B cell (primary cell): ENCODE data around the gene TRPC6. TPM values are rescaled to one million over a fixed set of nuclear protein-coding genes. Genes with fewer than 3 reads are reported as not detected.

Source experiments
- ATAC-seq: fragments of 200-7000 bp; cut with Tn5 transposase; one replicate; pipeline ENCODE4 v1.10.0; 2021; ENCODE audit warnings: low read depth, mild to moderate bottlenecking, moderate number of reproducible peaks, moderate library complexity
- CTCF ChIA-PET: fragments of 350-600 bp; sonication (Branson Sonifier 250); formaldehyde crosslinking; loops from one replicate; lab custom pipeline; 2021; ENCODE audit warnings: antibody characterized with exemption, inconsistent platforms; lab: Charles Lee
- POLR2A ChIA-PET: fragments of 350-600 bp; sonication (Branson Sonifier 250); formaldehyde crosslinking; loops from one replicate; lab custom pipeline; 2021; ENCODE audit warnings: antibody characterized with exemption; lab: Charles Lee
- DNase-seq: peaks from one replicate; pipeline ENCODE4 v3.0.0; 2013
- H2AFZ ChIP-seq: 2 replicates; pipeline ENCODE4 v1.6.1; 2012; ENCODE audit warnings: mild to moderate bottlenecking, low read depth, low read length; ENCODE audit not compliant: insufficient read depth, poor library complexity, severe bottlenecking
- H3K27ac ChIP-seq, 2 donors: 1 replicate in 1 of 2; 2 replicates in 1 of 2; pipeline ENCODE4 v1.5.1; 2012 to 2013; ENCODE audit warnings: low read length in 2 of 2, mild to moderate bottlenecking in 2 of 2, moderate library complexity in 1 of 2
- H3K27me3 ChIP-seq, 4 experiments: fragments of 200-600 bp in 1 of 4; sonication (generic) in 1 of 4; replicated peaks in 1 of 4; 1 replicate in 2 of 4; 2 replicates in 2 of 4; pipeline versions ENCODE4 v1.6.1 to v1.7.0; 2013 to 2016; ENCODE audit warnings: low read length in 3 of 4, mild to moderate bottlenecking in 2 of 4, mixed read lengths in 1 of 4, moderate library complexity in 1 of 4; ENCODE audit not compliant: insufficient read depth in 4 of 4, control insufficient read depth in 3 of 4; ENCODE audit errors: control extremely low read depth in 1 of 4
- H3K36me3 ChIP-seq, 2 experiments: replicated peaks in 1 of 2; 1 replicate in 1 of 2; 2 replicates in 1 of 2; pipeline versions ENCODE4 v1.6.1 to v1.7.1; 2013; ENCODE audit warnings: low read length in 1 of 2; ENCODE audit not compliant: insufficient read depth in 2 of 2, control insufficient read depth in 1 of 2; ENCODE audit errors: control extremely low read depth in 1 of 2, extremely low read depth in 1 of 2
- H3K4me1 ChIP-seq, 2 donors: fragments of 200-600 bp in 1 of 2; sonication (generic) in 1 of 2; 1 replicate in 1 of 2; 2 replicates in 1 of 2; pipeline versions ENCODE4 v1.5.1 to v1.6.1; 2013 to 2017; ENCODE audit warnings: low read length in 2 of 2; ENCODE audit not compliant: control insufficient read depth in 2 of 2, insufficient read depth in 2 of 2
- H3K4me2 ChIP-seq: replicated peaks from 2 replicates; pipeline ENCODE3; 2012; ENCODE audit warnings: mild to moderate bottlenecking, low read depth, low read length; ENCODE audit not compliant: poor library complexity, severe bottlenecking
- H3K4me3 ChIP-seq, 5 experiments: fragments of 200-600 bp in 1 of 5; sonication (generic) in 1 of 5; 1 replicate in 3 of 5; 2 replicates in 2 of 5; pipeline versions ENCODE4 v1.5.1 to v1.7.0; 2011 to 2016; ENCODE audit warnings: low read length in 4 of 5, mild to moderate bottlenecking in 4 of 5, low read depth in 2 of 5, control low read depth in 1 of 5, moderate library complexity in 1 of 5; ENCODE audit not compliant: insufficient read depth in 1 of 5; ENCODE audit errors: control extremely low read depth in 1 of 5, extremely low read depth in 1 of 5
- H3K79me2 ChIP-seq: fragments of 200-600 bp; sonication (generic); one replicate; pipeline ENCODE4 v1.6.0; 2016; ENCODE audit warnings: low read length; ENCODE audit not compliant: control insufficient read depth, insufficient read depth
- H3K9ac ChIP-seq: fragments of 200-600 bp; sonication (generic); 2 replicates; pipeline ENCODE4 v1.6.1; 2017; ENCODE audit warnings: mild to moderate bottlenecking, low read length, moderate library complexity
- H3K9me3 ChIP-seq, 3 donors: one replicate each; pipeline versions ENCODE4 v1.6.1 to v1.7.1; 2013; ENCODE audit warnings: low read length in 2 of 3; ENCODE audit not compliant: control insufficient read depth in 2 of 3, insufficient read depth in 1 of 3; ENCODE audit errors: control extremely low read depth in 1 of 3
- H4K20me1 ChIP-seq: 2 replicates; pipeline ENCODE4 v1.6.0; 2012; ENCODE audit warnings: mild to moderate bottlenecking, low read length; ENCODE audit not compliant: insufficient read depth, control insufficient read depth, poor library complexity, severe bottlenecking
- H3K27ac Mint-ChIP-seq: one replicate; pipeline ENCODE4 v1.8.0; 2021; ENCODE audit warnings: mixed read lengths
- H3K27me3 Mint-ChIP-seq: one replicate; pipeline ENCODE4 v1.8.0; 2021; ENCODE audit warnings: mixed read lengths
- H3K4me1 Mint-ChIP-seq: one replicate; pipeline ENCODE4 v1.8.0; 2021; ENCODE audit warnings: mixed read lengths
- H3K4me3 Mint-ChIP-seq: one replicate; pipeline ENCODE4 v1.8.0; 2021; ENCODE audit warnings: mixed read lengths
- H3K9me3 Mint-ChIP-seq: one replicate; pipeline ENCODE4 v1.8.0; 2022; ENCODE audit warnings: mixed read lengths; ENCODE audit not compliant: insufficient read depth
- EZH2 ChIP-seq: IDR thresholded peaks from 2 replicates; pipeline ENCODE4 v1.6.1; 2012; ENCODE audit warnings: borderline replicate concordance, low read depth, mild to moderate bottlenecking, moderate library complexity, low read length; ENCODE audit not compliant: insufficient read depth, poor library complexity, severe bottlenecking
- WGBS: methylation state at CpG from one replicate; pipeline ENCODE4 v1.1.5; 2013; ENCODE audit warnings: missing lambda C conversion rate; ENCODE audit not compliant: insufficient coverage; 5-methylcytosine and 5-hydroxymethylcytosine counted together
- intact Hi-C: fragments of 100-400 bp; cut with micrococcal nuclease; formaldehyde crosslinking; loops from one replicate; pipeline ENCODE4 v1.10.0; 2022
- polyA plus RNA-seq: library from polyadenylated mRNA; depleted of rRNA; stranded (reverse); fragments of >200 nt; gene quantifications from 2 replicates; pipeline ENCODE4 v1.2.3, GENCODE V29; 2012
- total RNA-seq, 2 donors: library from RNA; stranded (reverse); fragments of 120-200 nt in 1 of 2; gene quantifications; 1 replicate in 1 of 2; 2 replicates in 1 of 2; pipeline versions ENCODE4 v1.2.3 to v1.2.4, GENCODE V29; 2013 to 2022
- TF ChIP-seq, protein P1 (sequence below): fragments of 200-600 bp; IDR thresholded peaks from one replicate; pipeline ENCODE4 v1.8.0; 2022; ENCODE audit warnings: antibody characterized with exemption, mild to moderate bottlenecking

The TRPC6 gene
- total and polyA plus RNA-seq, 2 donors (not counting 1 experiment from before 2014, with no cell fraction given): 0.01 TPM; not detected in 1

DNA sequence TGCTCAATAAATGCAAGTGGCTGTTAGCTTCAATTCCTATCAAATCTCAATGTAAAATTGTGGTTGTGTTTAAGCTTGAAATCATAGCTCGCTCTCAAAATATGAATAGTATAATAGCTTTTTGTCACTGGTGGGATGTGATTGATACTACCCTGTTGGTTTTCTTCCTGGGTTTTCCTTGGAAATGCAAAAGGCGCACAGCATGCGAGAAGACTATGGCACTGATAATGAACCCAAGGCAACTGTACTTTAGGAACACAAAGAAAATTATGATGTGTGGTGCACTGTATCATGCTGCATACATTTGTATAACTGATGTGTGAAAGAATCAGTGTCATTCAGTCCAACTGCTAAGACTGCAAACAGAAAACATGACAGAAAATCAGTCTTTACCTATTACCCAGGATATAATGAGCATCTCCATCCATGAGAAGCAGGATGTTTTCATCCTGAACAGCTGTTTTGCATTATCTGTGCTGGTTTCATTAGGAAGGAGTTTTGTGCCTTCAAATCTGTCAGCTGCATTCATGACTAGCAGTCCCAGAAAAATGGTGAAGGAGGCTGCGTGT lies 101.2 kb downstream of the TRPC6 start:
- no peaks in the 10 kb centered on the region for H3K27me3 Mint-ChIP-seq
- H3K4me1 Mint-ChIP-seq: no peaks in the 10 kb centered on the region
- no peak overlapping the region for H2AFZ ChIP-seq
- intact Hi-C loops: no loop called here
- no peak overlapping the region for H3K4me2 ChIP-seq
- no peaks in the 10 kb centered on the region for H4K20me1 ChIP-seq
- H3K27ac Mint-ChIP-seq: no peak overlapping the region
- no peak overlapping the region for H3K9ac ChIP-seq
- H3K4me3 Mint-ChIP-seq: no peak overlapping the region
- DNase-seq (no peak), ATAC-seq (no peak)
- no peaks in the 10 kb centered on the region for H3K36me3 ChIP-seq
- H3K9me3 Mint-ChIP-seq: no peaks in the 10 kb centered on the region
- ChIA-PET POLR2A (no interaction called here), CTCF (no interaction called here)
- H3K4me1 ChIP-seq: no peaks in the 10 kb centered on the region
- no peaks in the 10 kb centered on the region for H3K27me3 ChIP-seq
- H3K4me3 ChIP-seq: no peak overlapping the region
- H3K9me3 ChIP-seq: no peaks in the 10 kb centered on the region
- TF ChIP-seq EZH2: no peak
- TF ChIP-seq, protein P1, sequence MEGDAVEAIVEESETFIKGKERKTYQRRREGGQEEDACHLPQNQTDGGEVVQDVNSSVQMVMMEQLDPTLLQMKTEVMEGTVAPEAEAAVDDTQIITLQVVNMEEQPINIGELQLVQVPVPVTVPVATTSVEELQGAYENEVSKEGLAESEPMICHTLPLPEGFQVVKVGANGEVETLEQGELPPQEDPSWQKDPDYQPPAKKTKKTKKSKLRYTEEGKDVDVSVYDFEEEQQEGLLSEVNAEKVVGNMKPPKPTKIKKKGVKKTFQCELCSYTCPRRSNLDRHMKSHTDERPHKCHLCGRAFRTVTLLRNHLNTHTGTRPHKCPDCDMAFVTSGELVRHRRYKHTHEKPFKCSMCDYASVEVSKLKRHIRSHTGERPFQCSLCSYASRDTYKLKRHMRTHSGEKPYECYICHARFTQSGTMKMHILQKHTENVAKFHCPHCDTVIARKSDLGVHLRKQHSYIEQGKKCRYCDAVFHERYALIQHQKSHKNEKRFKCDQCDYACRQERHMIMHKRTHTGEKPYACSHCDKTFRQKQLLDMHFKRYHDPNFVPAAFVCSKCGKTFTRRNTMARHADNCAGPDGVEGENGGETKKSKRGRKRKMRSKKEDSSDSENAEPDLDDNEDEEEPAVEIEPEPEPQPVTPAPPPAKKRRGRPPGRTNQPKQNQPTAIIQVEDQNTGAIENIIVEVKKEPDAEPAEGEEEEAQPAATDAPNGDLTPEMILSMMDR: no peak
- no peaks in the 10 kb centered on the region for H3K79me2 ChIP-seq
- 100% methylated on average over 2 of the region's 4 CpGs for WGBS
- H3K27ac ChIP-seq: no peak overlapping the region

DNA sequence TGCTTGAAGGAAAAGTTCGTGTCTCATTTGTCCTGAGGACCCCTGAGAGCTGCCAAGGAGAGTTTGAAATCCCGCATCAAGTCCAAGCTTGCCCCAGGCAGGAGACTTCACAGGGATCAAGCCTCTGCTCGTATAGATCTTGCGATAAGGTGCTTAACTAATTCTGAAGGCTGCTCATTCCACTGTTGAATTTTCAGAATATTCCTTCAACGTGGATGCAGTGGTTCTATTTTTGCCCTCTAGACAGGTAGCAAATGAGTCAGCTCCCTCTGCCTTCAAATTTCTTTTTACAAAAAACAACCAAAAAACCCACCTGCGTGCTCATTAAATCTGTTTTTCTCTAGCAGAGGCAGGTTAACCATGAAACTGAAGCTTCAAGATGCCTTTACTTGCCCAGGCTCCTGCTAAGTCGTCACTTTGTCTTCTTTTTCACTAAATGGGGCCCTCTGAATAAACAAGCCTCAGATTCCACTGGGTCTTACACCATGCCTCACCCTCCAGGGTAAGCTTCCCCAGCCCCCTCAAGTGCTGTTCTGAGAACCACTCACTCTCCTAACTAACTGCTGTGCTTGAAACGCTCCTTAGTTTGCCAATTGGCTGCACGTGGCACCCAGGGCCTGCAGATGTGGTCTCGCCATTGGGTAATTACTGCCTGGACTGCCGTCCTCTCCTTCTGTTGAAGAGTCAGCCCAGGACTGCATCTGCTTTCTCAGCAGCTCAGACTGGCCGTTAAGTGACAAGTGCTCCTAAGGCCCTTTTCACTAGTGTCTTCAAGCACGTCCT lies 105.0 kb downstream of the TRPC6 start:
- Histone ChIP-seq H2AFZ (no peak overlapping the region), H3K9ac (no peak overlapping the region), H3K27me3 (no peaks in the 10 kb centered on the region), H3K4me2 (no peak overlapping the region), H4K20me1 (no peaks in the 10 kb centered on the region), H3K79me2 (no peaks in the 10 kb centered on the region), H3K4me1 (no peaks in the 10 kb centered on the region), H3K27ac (no peak overlapping the region), H3K9me3 (no peaks in the 10 kb centered on the region), H3K4me3 (no peak overlapping the region), H3K36me3 (no peaks in the 10 kb centered on the region)
- Mint-ChIP-seq H3K27me3 (no peaks in the 10 kb centered on the region), H3K27ac (no peak overlapping the region), H3K4me1 (no peaks in the 10 kb centered on the region), H3K9me3 (no peaks in the 10 kb centered on the region), H3K4me3 (no peak overlapping the region)
- 90% methylated on average over 13 of the region's 13 CpGs for WGBS
- ATAC-seq (no peak), DNase-seq (no peak)
- intact Hi-C loops: no loop called here
- ChIA-PET CTCF (no interaction called here), POLR2A (no interaction called here)
- no peak for TF ChIP-seq EZH2
